Loucy (cell line): ENCODE measurements around the gene TAP2.

Experiments
- H2AFZ ChIP-seq: fragments of 200-600 bp; sonication (generic); 2 replicates; pipeline ENCODE4 v1.6.0; 2016; ENCODE audit warnings: antibody characterized with exemption, mild to moderate bottlenecking, low read length, moderate library complexity
- H3F3A ChIP-seq: fragments of 200-600 bp; 2 replicates; pipeline ENCODE4 v1.6.0; 2016; ENCODE audit warnings: antibody characterized with exemption, low read depth, mild to moderate bottlenecking
- H3K27me3 ChIP-seq: fragments of 200-600 bp; sonication (generic); 2 replicates; pipeline ENCODE4 v1.6.1; 2014; ENCODE audit warnings: low read length, mild to moderate bottlenecking; ENCODE audit not compliant: insufficient read depth, poor library complexity, severe bottlenecking
- H3K36me3 ChIP-seq: fragments of 200-600 bp; sonication (generic); 2 replicates; pipeline ENCODE4 v1.6.1; 2016; ENCODE audit warnings: low read length; ENCODE audit not compliant: insufficient read depth
- H3K4me1 ChIP-seq: fragments of 200-600 bp; sonication (generic); 2 replicates; pipeline ENCODE4 v1.5.1; 2014; ENCODE audit warnings: low read length, mild to moderate bottlenecking; ENCODE audit not compliant: insufficient read depth, poor library complexity, severe bottlenecking
- H3K4me2 ChIP-seq: fragments of 200-600 bp; sonication (generic); 2 replicates; pipeline ENCODE4 v1.6.0; 2014; ENCODE audit warnings: antibody characterized with exemption, low read length, low read depth, mild to moderate bottlenecking; ENCODE audit not compliant: poor library complexity, severe bottlenecking
- H3K4me3 ChIP-seq: fragments of 200-600 bp; sonication (generic); 2 replicates; pipeline ENCODE4 v1.5.1; 2014; ENCODE audit warnings: low read length, mild to moderate bottlenecking, mixed read lengths; ENCODE audit not compliant: poor library complexity, severe bottlenecking
- H3K79me2 ChIP-seq: fragments of 200-600 bp; sonication (generic); 2 replicates; pipeline ENCODE4 v1.6.1; 2014; ENCODE audit warnings: low read length; ENCODE audit not compliant: insufficient read depth
- H3K9ac ChIP-seq: fragments of 200-600 bp; sonication (generic); 2 replicates; pipeline ENCODE4 v1.6.0; 2014; ENCODE audit warnings: mild to moderate bottlenecking, low read depth, low read length, moderate library complexity; ENCODE audit not compliant: poor library complexity, severe bottlenecking
- H3K9me2 ChIP-seq: fragments of 200-600 bp; sonication (generic); replicated peaks from 2 replicates; pipeline ENCODE4 v1.6.1; 2016; ENCODE audit warnings: low read depth, low read length, mixed read lengths
- H3K9me3 ChIP-seq: fragments of 200-600 bp; sonication (generic); 2 replicates; pipeline ENCODE4 v1.6.1; 2014; ENCODE audit warnings: mild to moderate bottlenecking, antibody characterized with exemption, low read length, low read depth; ENCODE audit not compliant: insufficient read depth
- H4K20me1 ChIP-seq: fragments of 200-600 bp; sonication (generic); 2 replicates; pipeline ENCODE4 v1.6.0; 2014; ENCODE audit warnings: antibody characterized with exemption, low read length, mild to moderate bottlenecking; ENCODE audit not compliant: insufficient read depth, poor library complexity, severe bottlenecking
- EZH2phosphoT487 ChIP-seq: fragments of 200-600 bp; IDR thresholded peaks from 2 replicates; pipeline ENCODE4 v1.6.1; 2018; ENCODE audit warnings: antibody characterized with exemption, mild to moderate bottlenecking, moderate library complexity, borderline replicate concordance
- TF ChIP-seq, protein P1 (sequence below): fragments of 200-600 bp; sonication (generic); conservative IDR thresholded peaks from 2 replicates; pipeline ENCODE4 v1.5.1; 2014; ENCODE audit warnings: mild to moderate bottlenecking, antibody characterized with exemption, low read length

The TAP2 gene

DNA sequence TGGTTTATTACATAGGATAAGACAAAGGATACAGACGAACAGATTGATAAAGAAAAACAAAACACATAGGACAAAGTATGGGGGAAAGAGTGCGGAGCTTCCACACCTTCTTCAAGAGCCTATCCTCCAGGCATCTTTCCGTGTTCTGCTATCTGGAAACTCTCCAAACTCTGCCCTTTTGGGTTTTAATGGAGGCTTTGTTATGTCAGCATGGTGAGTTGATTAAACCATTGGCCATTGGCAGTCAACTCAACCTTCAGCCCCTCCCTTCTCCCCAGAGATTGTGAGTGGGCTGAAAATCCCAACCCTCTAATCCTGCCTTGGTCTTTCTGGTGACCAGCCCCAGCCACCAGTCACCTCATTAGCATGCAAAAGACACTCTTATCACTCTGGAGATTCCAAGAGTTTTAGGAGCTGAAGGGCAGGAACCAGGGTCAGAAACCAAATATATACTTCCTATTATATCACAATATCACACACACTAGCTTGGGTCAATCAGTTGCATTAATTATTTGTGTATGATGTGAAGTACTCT is 45.6 kb downstream of the TAP2 start:
- peaks cover 9% of the 10 kb centered on the region for H3K27me3 ChIP-seq
- no peaks in the 10 kb centered on the region for H4K20me1 ChIP-seq
- no peaks in the 10 kb centered on the region for H3F3A ChIP-seq

GRCh38 chr6:32790306-32790705 is 48.2 kb downstream of the TAP2 start:
- no peaks in the 10 kb centered on the region for H3K9me3 ChIP-seq
- no peaks in the 10 kb centered on the region for H3K79me2 ChIP-seq
- H3K4me2 ChIP-seq, result no peak overlapping the region
- no peak overlapping the region for H2AFZ ChIP-seq
- H3K27me3 ChIP-seq, result peaks cover 9% of the 10 kb centered on the region
- H4K20me1 ChIP-seq, result no peaks in the 10 kb centered on the region
- H3F3A ChIP-seq, result no peaks in the 10 kb centered on the region
- no peaks in the 10 kb centered on the region for H3K9me2 ChIP-seq
- no peak overlapping the region for H3K9ac ChIP-seq
- H3K36me3 ChIP-seq, result no peaks in the 10 kb centered on the region
- H3K4me3 ChIP-seq, result no peak overlapping the region
- peaks cover 7% of the 10 kb centered on the region for H3K4me1 ChIP-seq
- TF ChIP-seq, protein P1, sequence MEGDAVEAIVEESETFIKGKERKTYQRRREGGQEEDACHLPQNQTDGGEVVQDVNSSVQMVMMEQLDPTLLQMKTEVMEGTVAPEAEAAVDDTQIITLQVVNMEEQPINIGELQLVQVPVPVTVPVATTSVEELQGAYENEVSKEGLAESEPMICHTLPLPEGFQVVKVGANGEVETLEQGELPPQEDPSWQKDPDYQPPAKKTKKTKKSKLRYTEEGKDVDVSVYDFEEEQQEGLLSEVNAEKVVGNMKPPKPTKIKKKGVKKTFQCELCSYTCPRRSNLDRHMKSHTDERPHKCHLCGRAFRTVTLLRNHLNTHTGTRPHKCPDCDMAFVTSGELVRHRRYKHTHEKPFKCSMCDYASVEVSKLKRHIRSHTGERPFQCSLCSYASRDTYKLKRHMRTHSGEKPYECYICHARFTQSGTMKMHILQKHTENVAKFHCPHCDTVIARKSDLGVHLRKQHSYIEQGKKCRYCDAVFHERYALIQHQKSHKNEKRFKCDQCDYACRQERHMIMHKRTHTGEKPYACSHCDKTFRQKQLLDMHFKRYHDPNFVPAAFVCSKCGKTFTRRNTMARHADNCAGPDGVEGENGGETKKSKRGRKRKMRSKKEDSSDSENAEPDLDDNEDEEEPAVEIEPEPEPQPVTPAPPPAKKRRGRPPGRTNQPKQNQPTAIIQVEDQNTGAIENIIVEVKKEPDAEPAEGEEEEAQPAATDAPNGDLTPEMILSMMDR, result no peak
- TF ChIP-seq EZH2phosphoT487, result no peak

More for the DNA sequence above, 45.6 kb downstream of the TAP2 start:
- Histone ChIP-seq H2AFZ (no peak overlapping the region), H3K9me2 (no peaks in the 10 kb centered on the region), H3K9ac (no peak overlapping the region), H3K4me3 (no peak overlapping the region), H3K4me2 (no peak overlapping the region), H3K9me3 (no peaks in the 10 kb centered on the region), H3K36me3 (no peaks in the 10 kb centered on the region), H3K79me2 (no peaks in the 10 kb centered on the region), H3K4me1 (peaks cover 7% of the 10 kb centered on the region)
- TF ChIP-seq, protein P1, result no peak
- no peak for TF ChIP-seq EZH2phosphoT487
